Esophagus muscularis mucosa (tissue), 4 donors: ENCODE results near the gene NF2. TPM values are rescaled to one million over a fixed set of nuclear protein-coding genes. Genes with fewer than 3 reads are reported as not detected.

Experiments
- DNase-seq: peaks from one replicate; pipeline ENCODE4 v3.0.0-alpha.2; 2017; ENCODE audit errors: extremely low spot score
- H3K27ac ChIP-seq, 4 donors: fragments of 200-600 bp; sonication (generic); replicated peaks in 1 of 4; 1 replicate in 3 of 4; 2 replicates in 1 of 4; pipeline ENCODE4 v1.5.1; 2016 to 2019; ENCODE audit warnings: mild to moderate bottlenecking in 1 of 4
- H3K27me3 ChIP-seq, 4 donors: fragments of 200-600 bp; sonication (generic); one replicate each; pipeline versions ENCODE4 v1.5.1 to v1.6.0; 2016 to 2019
- H3K36me3 ChIP-seq, 4 donors: fragments of 200-600 bp; sonication (generic); one replicate each; pipeline ENCODE4 v1.5.1; 2016 to 2019
- H3K4me1 ChIP-seq, 4 donors: fragments of 200-600 bp; sonication (generic); one replicate each; pipeline ENCODE4 v1.5.1; 2016 to 2019
- H3K4me3 ChIP-seq, 4 donors: fragments of 200-600 bp; sonication (generic); 1 replicate in 2 of 4; 2 replicates in 2 of 4; pipeline ENCODE4 v1.5.1; 2016 to 2019; ENCODE audit warnings: mild to moderate bottlenecking in 4 of 4, moderate library complexity in 1 of 4
- H3K9me3 ChIP-seq, 4 donors: fragments of 200-600 bp; sonication (generic); 1 replicate in 3 of 4; 2 replicates in 1 of 4; pipeline ENCODE4 v1.5.1; 2016 to 2019
- EP300 ChIP-seq: sonication (generic); formaldehyde crosslinking; IDR thresholded peaks from one replicate; pipeline ENCODE4 v1.6.1; 2017; ENCODE audit warnings: antibody characterized with exemption
- POLR2A ChIP-seq: fragments of 450-650 bp; IDR thresholded peaks from one replicate; pipeline ENCODE4 v1.6.1; 2017; ENCODE audit warnings: antibody characterized with exemption, moderate library complexity, mild to moderate bottlenecking, low read depth
- POLR2AphosphoS5 ChIP-seq, 2 donors: sonication (generic); formaldehyde crosslinking; IDR thresholded peaks; one replicate each; pipeline ENCODE4 v1.6.1; 2017; ENCODE audit warnings: antibody characterized with exemption in 2 of 2
- WGBS: methylation state at CpG from one replicate; pipeline ENCODE4 v1.1.5; 2018; 5-methylcytosine and 5-hydroxymethylcytosine counted together
- intact Hi-C: fragments of 100-400 bp; cut with DNase I; formaldehyde crosslinking; loops from one replicate; pipeline ENCODE4 v1.15.1; 2023
- total RNA-seq, 4 donors: library from RNA; depleted of rRNA; stranded (reverse); fragments of >200 nt; gene quantifications; one replicate each; pipeline versions ENCODE4 v1.1.0 to v1.2.1, GENCODE V29; 2016
- TF ChIP-seq, protein P1 (sequence below), 3 experiments: fragments of 200-600 bp in 2 of 3; fragments of 450-650 bp in 1 of 3; sonication (generic) in 2 of 3; IDR thresholded peaks; one replicate each; pipeline ENCODE4 v1.5.1; 2017 to 2019; ENCODE audit warnings: antibody characterized with exemption in 3 of 3, mild to moderate bottlenecking in 2 of 3, moderate library complexity in 1 of 3

NF2 gene
- total RNA-seq, 4 donors from 2014 or later: 34.5 to 47.3 (median 42.0) TPM

- intact Hi-C loops: no loop called here
- Histone ChIP-seq H3K4me3 (no peak overlapping the region), H3K9me3 (no peaks in the 10 kb centered on the region), H3K27me3 (no peaks in the 10 kb centered on the region), H3K27ac (no peak overlapping the region), H3K36me3 (peaks cover 23 to 71% (median 51%) of the 10 kb centered on the region in 4 donors), H3K4me1 (peaks cover 0 to 23% (median 7%) of the 10 kb centered on the region in 4 donors)
- no peak for DNase-seq
- TF ChIP-seq, protein P1, sequence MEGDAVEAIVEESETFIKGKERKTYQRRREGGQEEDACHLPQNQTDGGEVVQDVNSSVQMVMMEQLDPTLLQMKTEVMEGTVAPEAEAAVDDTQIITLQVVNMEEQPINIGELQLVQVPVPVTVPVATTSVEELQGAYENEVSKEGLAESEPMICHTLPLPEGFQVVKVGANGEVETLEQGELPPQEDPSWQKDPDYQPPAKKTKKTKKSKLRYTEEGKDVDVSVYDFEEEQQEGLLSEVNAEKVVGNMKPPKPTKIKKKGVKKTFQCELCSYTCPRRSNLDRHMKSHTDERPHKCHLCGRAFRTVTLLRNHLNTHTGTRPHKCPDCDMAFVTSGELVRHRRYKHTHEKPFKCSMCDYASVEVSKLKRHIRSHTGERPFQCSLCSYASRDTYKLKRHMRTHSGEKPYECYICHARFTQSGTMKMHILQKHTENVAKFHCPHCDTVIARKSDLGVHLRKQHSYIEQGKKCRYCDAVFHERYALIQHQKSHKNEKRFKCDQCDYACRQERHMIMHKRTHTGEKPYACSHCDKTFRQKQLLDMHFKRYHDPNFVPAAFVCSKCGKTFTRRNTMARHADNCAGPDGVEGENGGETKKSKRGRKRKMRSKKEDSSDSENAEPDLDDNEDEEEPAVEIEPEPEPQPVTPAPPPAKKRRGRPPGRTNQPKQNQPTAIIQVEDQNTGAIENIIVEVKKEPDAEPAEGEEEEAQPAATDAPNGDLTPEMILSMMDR (IDR thresholded peaks at IDR 0.05): no peak
- TF ChIP-seq POLR2A (no peak), POLR2AphosphoS5 (IDR thresholded peaks at IDR 0.05) (no peak)
- WGBS: 74% methylated on average over 8 of the region's 8 CpGs
Measured at GRCh38 chr22:29693161-29693560, 89.7 kb downstream of the NF2 start.

GRCh38 chr22:29693671-29694070, 90.2 kb downstream of the NF2 start:
- Histone ChIP-seq H3K27ac (no peak overlapping the region), H3K9me3 (no peaks in the 10 kb centered on the region), H3K36me3 (peaks cover 23 to 66% (median 49%) of the 10 kb centered on the region in 4 donors), H3K4me3 (no peak overlapping the region), H3K27me3 (no peaks in the 10 kb centered on the region), H3K4me1 (peaks cover 0 to 28% (median 7%) of the 10 kb centered on the region in 4 donors)
- WGBS: 65% methylated on average over 2 of the region's 9 CpGs
- TF ChIP-seq POLR2AphosphoS5 (IDR thresholded peaks at IDR 0.05) (no peak), POLR2A (no peak), EP300 (no peak)
- TF ChIP-seq, protein P1 (IDR thresholded peaks at IDR 0.05): no peak
- intact Hi-C loops: no loop called here
- DNase-seq: no peak

GRCh38 chr22:29695129-29695926, 91.9 kb downstream of the NF2 start:
- H3K4me1 ChIP-seq: peaks cover 0 to 18% (median under 1%) of the 10 kb centered on the region in 4 donors
- peaks cover 0 to 11% (median 0%) of the 10 kb centered on the region in 4 donors for H3K27me3 ChIP-seq
- no peak overlapping the region for H3K4me3 ChIP-seq
- intact Hi-C loops: no loop called here
- H3K27ac ChIP-seq: no peak overlapping the region
- WGBS: 91% methylated on average over 23 of the region's 33 CpGs
- TF ChIP-seq, protein P1 (IDR thresholded peaks at IDR 0.05): no peak
- TF ChIP-seq POLR2A (no peak), POLR2AphosphoS5 (IDR thresholded peaks at IDR 0.05) (no peak), EP300 (no peak)
- H3K36me3 ChIP-seq: peaks cover 23 to 66% (median 49%) of the 10 kb centered on the region in 4 donors
- DNase-seq: no peak
- H3K9me3 ChIP-seq: no peaks in the 10 kb centered on the region

GRCh38 chr22:29697853-29698598, 94.6 kb downstream of the NF2 start:
- no peaks in the 10 kb centered on the region for H3K9me3 ChIP-seq
- peaks cover 0 to 37% (median 1%) of the 10 kb centered on the region in 4 donors for H3K27me3 ChIP-seq
- DNase-seq: no peak
- H3K36me3 ChIP-seq: peaks cover 20 to 50% (median 38%) of the 10 kb centered on the region in 4 donors
- intact Hi-C loops: no loop called here
- 78% methylated on average over 15 of the region's 16 CpGs for WGBS
- TF ChIP-seq POLR2A: no peak
- TF ChIP-seq POLR2AphosphoS5 (IDR thresholded peaks at IDR 0.05): no peak
- no peak for TF ChIP-seq EP300
- TF ChIP-seq, protein P1 (IDR thresholded peaks at IDR 0.05): no peak
- H3K27ac ChIP-seq: no peak overlapping the region
- H3K4me1 ChIP-seq: peaks cover 4 to 26% (median 16%) of the 10 kb centered on the region in 4 donors
- no peak overlapping the region for H3K4me3 ChIP-seq
